Activated CD8-positive, alpha-beta T cell treated with anti-CD3 and anti-CD28 coated beads, Interleukin-2, amount 10 ng/mL, durations not matched to agents 7 days and 5 days (primary cell): ENCODE results near the gene HSPA2. TPM values are rescaled to one million over a fixed set of nuclear protein-coding genes. Genes with fewer than 3 reads are reported as not detected.

Source experiments
- ATAC-seq: fragments of 150-1000 bp; cut with Tn5 transposase; one replicate; pipeline ENCODE4 v1.10.0; 2021; ENCODE audit warnings: moderate library complexity
- CTCF ChIA-PET: fragments of 350-600 bp; sonication (Branson Sonifier 250); formaldehyde crosslinking; loops from one replicate; lab custom pipeline; 2021; ENCODE audit warnings: antibody characterized with exemption; lab: Charles Lee
- POLR2A ChIA-PET: fragments of 350-600 bp; sonication (Branson Sonifier 250); formaldehyde crosslinking; loops from one replicate; lab custom pipeline; 2021; ENCODE audit warnings: antibody characterized with exemption; lab: Charles Lee
- DNase-seq: peaks from one replicate; pipeline ENCODE4 v3.0.0-alpha.2; 2020
- H3K27ac Mint-ChIP-seq: one replicate; pipeline ENCODE4 v1.8.0; 2021; ENCODE audit warnings: mild to moderate bottlenecking, mixed read lengths
- H3K27me3 Mint-ChIP-seq: one replicate; pipeline ENCODE4 v1.8.0; 2021; ENCODE audit warnings: low read depth, mixed read lengths
- H3K36me3 Mint-ChIP-seq: one replicate; pipeline ENCODE4 v1.8.0; 2021; ENCODE audit warnings: low read depth, mixed read lengths
- H3K4me1 Mint-ChIP-seq: one replicate; pipeline ENCODE4 v1.8.0; 2021; ENCODE audit warnings: low read depth, mixed read lengths
- H3K4me3 Mint-ChIP-seq: one replicate; pipeline ENCODE4 v1.8.0; 2021; ENCODE audit warnings: mild to moderate bottlenecking, mixed read lengths
- H3K9me3 Mint-ChIP-seq: one replicate; pipeline ENCODE4 v1.8.0; 2022; ENCODE audit warnings: mixed read lengths; ENCODE audit not compliant: insufficient read depth
- total RNA-seq, 2 experiments: library from RNA; stranded (reverse); gene quantifications; one replicate each; pipeline ENCODE4 v1.2.3, GENCODE V29; 2021

The HSPA2 gene
- total RNA-seq, 2 experiments from 2014 or later = 1.7 to 2.2 TPM

GRCh38 chr14:64584190-64584589 is 43.6 kb downstream of the HSPA2 start:
- ChIA-PET POLR2A (no interaction called here), CTCF (no interaction called here)
- Mint-ChIP-seq H3K27ac (no peak overlapping the region), H3K4me3 (no peak overlapping the region), H3K36me3 (no peaks in the 10 kb centered on the region), H3K27me3 (no peaks in the 10 kb centered on the region), H3K4me1 (no peaks in the 10 kb centered on the region), H3K9me3 (no peaks in the 10 kb centered on the region)
- DNase-seq (no peak), ATAC-seq (no peak)

GRCh38 chr14:64591809-64592208 is 51.3 kb downstream of the HSPA2 start:
- H3K27ac Mint-ChIP-seq = no peak overlapping the region
- no peaks in the 10 kb centered on the region for H3K9me3 Mint-ChIP-seq
- ChIA-PET POLR2A (no interaction called here), CTCF (no interaction called here)
- no peak for ATAC-seq
- peaks cover 23% of the 10 kb centered on the region for H3K27me3 Mint-ChIP-seq
- no peak overlapping the region for H3K4me3 Mint-ChIP-seq
- no peak for DNase-seq
- H3K4me1 Mint-ChIP-seq = peaks cover 7% of the 10 kb centered on the region
- no peaks in the 10 kb centered on the region for H3K36me3 Mint-ChIP-seq

Other genes starting within 250 kb of the HSPA2 start
- gene ESR2, start 246.4 kb upstream of the HSPA2 start, total RNA-seq = under 1 TPM in 1 of 2 experiments, not detected in 1; 0.16 TPM
- gene MTHFD1, start 152.4 kb upstream of the HSPA2 start, total RNA-seq = 100 to 1,000 TPM; 231 to 238 TPM
- gene AKAP5, start 75.2 kb upstream of the HSPA2 start, total RNA-seq = 1 to 10 TPM; 1.9 to 2.1 TPM
- 10 to 100 TPM; 26.2 to 28.2 TPM for gene ZBTB25, start 36.9 kb upstream of the HSPA2 start, total RNA-seq
- 10 to 100 TPM; 58.3 to 61.7 TPM for gene ZBTB1, start 36.0 kb upstream of the HSPA2 start, total RNA-seq
- under 1 TPM; 0.21 to 0.47 TPM for gene PPP1R36, start 9.2 kb downstream of the HSPA2 start, total RNA-seq
- 1 to 10 TPM; 7.3 to 7.8 TPM for gene PLEKHG3, start 163.7 kb downstream of the HSPA2 start, total RNA-seq